Measurements from ENCODE around the gene SND1.

GRCh38 chr7:127782075-127782474, 130.1 kb downstream of the SND1 start:
- TF ChIP-seq, protein P1, sequence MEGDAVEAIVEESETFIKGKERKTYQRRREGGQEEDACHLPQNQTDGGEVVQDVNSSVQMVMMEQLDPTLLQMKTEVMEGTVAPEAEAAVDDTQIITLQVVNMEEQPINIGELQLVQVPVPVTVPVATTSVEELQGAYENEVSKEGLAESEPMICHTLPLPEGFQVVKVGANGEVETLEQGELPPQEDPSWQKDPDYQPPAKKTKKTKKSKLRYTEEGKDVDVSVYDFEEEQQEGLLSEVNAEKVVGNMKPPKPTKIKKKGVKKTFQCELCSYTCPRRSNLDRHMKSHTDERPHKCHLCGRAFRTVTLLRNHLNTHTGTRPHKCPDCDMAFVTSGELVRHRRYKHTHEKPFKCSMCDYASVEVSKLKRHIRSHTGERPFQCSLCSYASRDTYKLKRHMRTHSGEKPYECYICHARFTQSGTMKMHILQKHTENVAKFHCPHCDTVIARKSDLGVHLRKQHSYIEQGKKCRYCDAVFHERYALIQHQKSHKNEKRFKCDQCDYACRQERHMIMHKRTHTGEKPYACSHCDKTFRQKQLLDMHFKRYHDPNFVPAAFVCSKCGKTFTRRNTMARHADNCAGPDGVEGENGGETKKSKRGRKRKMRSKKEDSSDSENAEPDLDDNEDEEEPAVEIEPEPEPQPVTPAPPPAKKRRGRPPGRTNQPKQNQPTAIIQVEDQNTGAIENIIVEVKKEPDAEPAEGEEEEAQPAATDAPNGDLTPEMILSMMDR (IDR thresholded peaks at IDR 0.05): no peak
- TF ChIP-seq POLR2A (IDR thresholded peaks at IDR 0.05): no peak

All from vagina (tissue), 2 donors.